OCI-LY1 (cell line): ENCODE measurements around the gene MACROD2.

Experiments
- CTCF ChIP-seq: fragments of 200-600 bp; sonication (generic), shearing (Covaris generic); IDR thresholded peaks from 2 replicates; pipeline ENCODE4 v1.5.1; 2017; ENCODE audit warnings: mild to moderate bottlenecking, antibody characterized with exemption, low read length, moderate library complexity, mixed read lengths
- EZH2 ChIP-seq: fragments of 200-600 bp; sonication (generic), shearing (Covaris generic); IDR thresholded peaks from 2 replicates; pipeline ENCODE4 v1.8.0; 2017; ENCODE audit warnings: borderline replicate concordance, mixed run types, mild to moderate bottlenecking, antibody characterized with exemption, low read length, moderate library complexity, mixed read lengths

GRCh38 chr20:15708984-15709598 lies 1713.8 kb downstream of the MACROD2 start:
- TF ChIP-seq CTCF (peak; percentile 70), EZH2 (no peak)
